Gastrocnemius medialis (tissue), 4 donors: ENCODE measurements around the gene RAD9B.

Experiments used
- CTCF ChIP-seq, 5 experiments: fragments of 450-650 bp in 3 of 5; fragments of 200-600 bp in 2 of 5; sonication (generic) in 2 of 5; IDR thresholded peaks in 4 of 5; conservative IDR thresholded peaks in 1 of 5; 1 replicate in 4 of 5; 2 replicates in 1 of 5; pipeline ENCODE4 v1.5.1; 2016 to 2019; ENCODE audit warnings: antibody characterized with exemption in 5 of 5, mild to moderate bottlenecking in 3 of 5, moderate library complexity in 3 of 5
- POLR2A ChIP-seq, 2 donors: fragments of 450-650 bp; IDR thresholded peaks; one replicate each; pipeline ENCODE4 v1.6.1; 2017; ENCODE audit warnings: antibody characterized with exemption in 2 of 2, mild to moderate bottlenecking in 2 of 2, moderate library complexity in 2 of 2

GRCh38 chr12:110466791-110467190, 35.3 kb upstream of the RAD9B start:
- TF ChIP-seq CTCF (IDR thresholded peaks at IDR 0.05 in 4 of 5, conservative IDR thresholded peaks at IDR 0.05 in 1 of 5) (no peak), POLR2A (IDR thresholded peaks at IDR 0.05) (no peak)
